HG02943 (cell line): ENCODE results near the gene PFDN4.
"Not testable (repeated sequence)": the region's sequence is repeated elsewhere in the genome, so short reads cannot be mapped to it uniquely, and the experiment has no call there.

Experiments
- ATAC-seq: cut with Tn5 transposase; IDR thresholded peaks from one replicate; pipeline ENCODE4 v1.9.1; 2021; ENCODE audit warnings: mild to moderate bottlenecking, low read depth, moderate library complexity; ENCODE audit not compliant: unreplicated experiment

PFDN4 gene

DNA sequence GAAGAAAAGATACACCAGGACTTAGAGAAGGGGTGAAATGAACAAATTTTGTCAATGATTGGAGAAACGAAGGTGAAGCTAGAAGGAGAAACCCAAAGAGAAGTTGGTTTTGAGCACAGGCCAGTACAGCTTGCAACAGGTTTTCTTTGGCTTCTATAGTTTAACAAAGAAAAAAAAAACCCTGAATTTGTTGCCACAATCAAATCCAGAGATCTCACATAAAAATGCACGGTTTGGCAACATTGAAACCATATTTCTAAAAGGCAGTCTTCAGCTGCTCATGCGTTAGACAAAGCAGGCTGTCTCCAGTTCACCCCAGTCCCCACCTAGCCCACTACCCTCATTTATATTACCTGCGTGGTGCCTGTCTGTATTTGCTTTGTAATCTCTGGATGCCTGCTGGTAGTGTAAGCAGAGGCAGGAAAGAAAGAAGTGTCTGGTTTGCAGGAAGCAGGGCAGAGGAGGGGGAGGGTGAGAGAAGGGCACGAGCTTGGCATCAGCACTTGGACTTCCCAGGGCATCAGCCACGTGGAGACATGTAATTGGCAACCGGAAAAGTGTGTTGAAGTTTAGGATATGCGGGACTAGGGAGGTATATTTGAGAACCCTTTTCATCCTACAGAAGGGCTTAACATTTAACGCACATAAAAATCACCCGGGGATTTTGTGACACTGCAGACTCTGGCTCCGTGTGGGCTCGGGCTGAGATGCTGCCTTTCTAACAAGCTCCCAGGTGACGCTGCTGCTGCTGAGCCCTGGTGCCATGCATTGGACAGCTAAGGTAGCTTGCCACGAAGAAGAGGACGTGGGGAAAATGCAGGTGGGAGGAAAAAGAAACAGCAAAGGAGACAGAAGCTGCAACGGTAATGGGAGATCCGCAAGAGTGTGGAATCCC, 14.4 kb downstream of the PFDN4 start:
- no peak for ATAC-seq

DNA sequence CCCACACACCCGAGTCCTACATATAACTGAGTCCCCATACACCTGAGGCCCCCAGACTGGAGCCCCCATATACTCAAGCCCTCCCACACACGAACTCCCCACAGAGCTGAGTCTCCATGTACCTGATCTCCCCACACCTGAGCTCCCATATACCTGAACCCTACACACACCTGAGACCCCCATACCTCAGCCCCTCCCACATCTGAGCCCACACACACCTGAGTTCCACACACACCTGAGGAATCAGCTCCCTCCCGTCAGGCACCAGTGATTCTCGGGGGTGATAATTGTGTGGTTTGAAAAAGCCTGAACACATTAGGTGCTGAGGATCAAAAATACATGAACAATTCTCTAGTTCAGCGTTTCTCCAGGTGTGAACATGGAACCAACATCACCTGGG, 15.4 kb downstream of the PFDN4 start:
- no peak for ATAC-seq

DNA sequence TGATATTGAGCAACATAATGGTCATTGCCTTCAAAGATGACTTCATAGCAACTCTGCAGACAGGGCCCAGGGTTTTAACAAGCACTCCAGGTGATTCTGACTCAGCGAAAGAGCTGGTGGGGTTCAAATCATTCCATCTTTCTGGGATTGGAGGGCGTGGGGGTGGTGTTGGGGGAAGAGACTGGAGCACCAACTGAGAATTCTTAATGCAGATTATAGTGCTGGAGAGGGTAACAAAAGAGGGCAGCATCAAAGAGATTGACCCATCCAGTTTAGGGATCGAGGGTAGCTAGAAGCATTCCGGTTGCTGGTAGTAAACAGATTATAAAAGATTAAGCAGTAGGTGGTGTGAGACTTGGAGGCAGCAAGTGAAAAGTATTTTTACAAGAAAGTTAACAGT, 15.9 kb downstream of the PFDN4 start:
- no peak for ATAC-seq

DNA sequence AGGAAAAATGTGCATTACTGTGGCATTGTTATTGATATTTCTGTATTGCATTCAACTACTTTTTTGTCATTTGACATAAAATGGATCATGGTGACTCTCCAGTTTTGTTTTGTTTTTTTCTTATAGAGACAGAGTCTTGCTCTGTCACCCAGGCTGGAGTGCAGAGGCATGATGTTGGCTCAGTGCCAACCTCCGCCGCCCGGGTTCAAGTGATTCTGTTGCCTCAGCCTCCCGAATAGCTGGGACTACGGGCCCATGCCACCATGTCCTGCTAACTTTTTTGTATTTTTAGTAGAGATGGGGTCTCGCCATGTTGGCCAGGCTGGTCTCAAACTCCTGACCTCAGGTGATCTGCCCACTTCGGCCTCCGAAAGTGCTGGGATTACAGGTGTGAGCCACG, 16.8 kb downstream of the PFDN4 start:
- not testable (repeated sequence) for ATAC-seq

DNA sequence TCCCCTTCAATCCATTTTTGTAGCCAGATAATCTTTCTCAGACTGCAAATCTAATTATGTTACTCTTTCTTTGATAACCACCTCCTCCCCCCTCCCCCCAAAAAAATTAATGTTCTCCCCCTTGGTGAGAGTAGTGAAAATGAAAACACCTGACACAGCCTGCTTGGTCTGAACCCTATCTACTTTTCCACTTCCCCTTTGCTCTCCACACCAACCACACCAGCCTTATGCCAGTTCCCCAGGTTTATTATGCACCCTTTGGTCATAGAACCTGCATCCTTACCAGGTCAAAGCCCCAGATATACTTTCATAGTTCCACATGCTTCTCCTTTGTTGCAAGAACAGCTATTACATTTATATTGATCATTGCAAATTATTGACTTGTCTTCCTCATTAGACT, 19.4 kb downstream of the PFDN4 start:
- ATAC-seq, result peak; percentile 90

DNA sequence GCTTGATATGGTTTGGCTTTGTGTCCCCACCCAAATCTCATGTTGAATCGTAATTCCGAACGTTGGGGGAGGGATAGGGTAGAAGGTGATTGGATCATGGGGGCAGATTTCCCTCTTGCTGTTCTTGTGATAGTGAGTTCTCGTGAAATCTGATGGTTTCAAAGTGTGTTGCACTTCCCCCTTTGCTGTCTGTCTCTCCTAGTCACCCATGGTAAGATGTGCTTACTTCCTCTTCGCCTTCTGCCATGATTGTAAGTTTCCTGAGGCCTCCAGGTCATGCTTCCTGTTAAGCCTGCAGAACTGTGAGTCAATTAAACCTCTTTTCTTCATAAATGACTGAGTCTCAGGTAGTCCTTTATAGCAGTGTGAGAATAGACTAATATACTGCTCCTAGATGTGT, 19.9 kb downstream of the PFDN4 start:
- ATAC-seq, result no peak

DNA sequence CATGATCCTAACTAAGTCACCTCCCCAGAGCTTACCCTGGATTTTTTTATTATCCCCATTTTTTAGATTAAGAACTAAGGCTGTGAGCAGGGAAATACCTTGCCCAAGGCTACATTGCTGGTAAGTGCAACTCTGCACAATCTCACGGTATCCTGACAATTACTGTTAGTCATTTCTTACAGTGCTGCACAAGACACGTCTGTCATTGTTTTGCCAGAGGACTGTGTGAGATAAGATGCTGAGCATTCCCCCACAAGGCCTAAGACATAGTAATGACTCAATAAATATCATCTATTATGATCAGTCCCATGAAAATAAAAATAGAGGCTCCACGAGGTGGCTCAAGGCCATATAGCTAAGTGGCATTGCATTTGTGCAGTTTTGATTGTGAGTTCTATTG, 21.0 kb downstream of the PFDN4 start:
- ATAC-seq, result no peak

DNA sequence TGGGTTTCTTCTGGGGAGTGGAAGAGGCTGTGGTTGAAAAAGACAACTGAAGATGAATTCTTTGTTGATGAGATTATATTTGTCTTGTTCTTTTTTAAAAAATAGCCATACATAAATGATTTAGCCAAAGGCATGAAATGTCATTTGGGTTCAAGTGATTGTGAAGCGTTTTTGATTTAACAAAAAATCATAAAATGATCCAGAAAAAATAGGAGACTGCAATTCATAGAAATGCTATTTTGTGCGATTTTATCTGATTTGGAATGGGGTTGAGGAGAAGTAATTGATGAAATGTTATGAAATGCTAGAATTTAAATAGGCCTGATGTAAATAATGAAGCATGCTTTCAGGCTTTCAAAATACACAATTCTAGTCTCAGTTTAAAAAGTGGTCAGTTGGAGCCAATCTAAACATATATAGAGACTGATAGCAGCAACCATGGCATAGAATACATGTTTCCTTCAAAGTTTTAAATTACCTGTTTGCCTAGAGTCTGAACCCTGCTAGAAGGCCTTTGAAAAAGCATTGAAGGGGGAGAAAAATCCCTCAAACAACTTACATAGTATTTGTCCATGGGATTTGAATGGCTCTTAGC, 21.8 kb downstream of the PFDN4 start:
- no peak for ATAC-seq

DNA sequence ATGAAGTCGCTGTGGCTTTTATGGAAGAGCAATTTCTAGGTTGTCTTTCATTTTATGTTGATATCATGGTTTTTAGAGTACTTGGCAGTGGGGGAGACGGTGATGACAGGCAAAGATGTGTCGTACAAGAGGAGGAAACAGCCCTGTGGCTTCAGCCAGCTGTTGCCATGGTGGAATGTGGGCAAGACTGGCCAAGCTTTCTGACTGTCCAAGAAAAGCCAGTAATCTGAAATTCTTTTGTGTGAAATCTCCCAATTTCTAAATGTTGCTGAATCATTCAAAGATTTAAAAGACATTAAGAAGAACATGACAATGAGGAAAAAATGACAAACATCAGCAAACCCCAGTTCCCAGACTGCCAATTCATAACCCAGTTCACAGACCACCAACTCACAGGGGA, 23.1 kb downstream of the PFDN4 start:
- no peak for ATAC-seq

DNA sequence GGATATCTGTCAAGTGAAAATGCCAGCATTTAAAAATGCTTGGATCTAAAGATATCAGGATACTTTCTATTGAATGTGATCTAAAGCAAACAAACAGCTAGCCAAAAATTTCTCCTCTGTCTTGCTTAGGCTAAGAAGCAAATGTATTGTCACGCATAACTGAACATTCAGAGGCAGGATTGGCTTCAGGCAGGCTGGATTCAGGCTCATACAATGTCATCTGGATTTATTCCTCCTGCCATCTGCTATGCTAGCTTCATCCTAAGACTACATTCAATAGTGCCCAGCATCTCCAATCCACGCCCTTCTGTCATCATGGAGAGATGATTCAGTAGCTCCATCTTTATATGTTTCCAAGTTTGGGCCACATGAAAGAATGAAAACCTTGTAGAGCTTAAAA, 27.1 kb downstream of the PFDN4 start:
- ATAC-seq, result no peak

DNA sequence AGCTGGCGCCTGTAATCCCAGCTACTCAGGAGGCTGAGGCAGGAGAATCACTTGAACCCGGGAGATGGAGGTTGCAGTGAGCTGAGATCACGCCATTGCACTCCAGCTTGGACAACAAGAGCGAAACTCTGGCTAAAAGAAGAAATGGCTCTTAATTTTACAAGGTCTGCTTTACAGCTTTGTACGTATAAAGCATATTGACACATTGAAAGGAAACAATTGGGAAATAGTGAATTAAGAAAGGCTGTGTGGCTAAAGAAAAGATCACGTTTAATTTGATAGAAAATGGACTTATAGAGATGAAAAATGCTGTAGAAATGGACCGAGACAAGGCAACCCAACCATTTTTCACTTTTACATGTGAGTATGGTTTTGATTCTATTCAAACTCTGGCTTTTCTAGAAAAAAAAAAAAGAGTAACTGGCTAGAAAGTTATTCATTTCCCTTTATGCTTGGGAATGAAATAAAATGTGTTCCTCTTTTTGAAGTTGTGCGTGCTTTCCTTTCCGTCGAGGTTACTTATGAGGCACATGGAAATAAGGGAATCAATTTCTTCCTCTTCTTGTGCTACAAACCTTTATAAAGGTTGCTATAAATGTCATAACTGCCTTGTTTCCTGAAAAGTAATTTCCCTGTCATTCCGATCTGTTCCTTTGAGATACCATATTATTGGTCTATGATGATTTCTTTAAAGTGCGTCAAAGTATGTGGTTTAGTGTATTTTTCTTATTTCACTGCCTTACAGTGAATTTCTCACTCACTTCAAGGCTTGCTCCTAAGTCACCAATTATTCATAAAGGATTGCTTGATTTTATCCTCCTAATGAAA, 29.4 kb downstream of the PFDN4 start:
- ATAC-seq, result no peak

DNA sequence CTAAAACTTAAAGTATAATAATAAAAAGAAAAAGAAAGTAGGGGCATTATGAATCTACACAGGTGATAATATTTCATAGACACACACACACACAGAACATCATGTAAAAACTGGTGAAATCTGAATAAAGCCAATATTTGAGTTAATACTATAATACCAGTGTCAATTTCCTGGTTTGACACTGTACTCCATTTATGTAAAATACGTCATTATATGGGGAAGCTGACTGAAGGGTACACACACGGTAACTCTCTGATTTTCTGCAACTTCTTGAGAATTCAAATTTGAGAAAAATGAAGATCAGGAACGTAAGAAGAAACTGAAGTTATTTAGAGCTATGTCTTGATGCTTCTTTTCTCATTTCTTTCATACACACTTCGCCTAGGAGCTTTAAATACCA, 36.2 kb downstream of the PFDN4 start:
- ATAC-seq, result no peak

DNA sequence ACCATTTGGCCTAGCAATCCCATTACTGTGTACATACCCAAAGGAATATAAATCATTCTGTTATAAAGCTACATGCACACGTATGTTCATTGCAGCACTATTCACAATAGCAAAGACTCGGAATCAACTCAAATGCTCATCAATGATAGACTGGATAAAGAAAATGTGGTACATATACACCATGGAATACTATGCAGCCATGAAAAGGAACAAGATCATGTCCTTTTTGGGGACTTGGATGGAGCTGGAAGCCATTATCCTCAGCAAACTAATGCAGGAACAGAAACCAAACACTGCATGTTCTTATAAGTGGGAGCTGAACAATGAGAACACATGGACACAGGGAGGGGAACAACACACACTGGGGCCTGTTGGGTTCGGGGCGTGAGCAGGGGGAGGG, 40.8 kb downstream of the PFDN4 start:
- ATAC-seq, result not testable (repeated sequence)

DNA sequence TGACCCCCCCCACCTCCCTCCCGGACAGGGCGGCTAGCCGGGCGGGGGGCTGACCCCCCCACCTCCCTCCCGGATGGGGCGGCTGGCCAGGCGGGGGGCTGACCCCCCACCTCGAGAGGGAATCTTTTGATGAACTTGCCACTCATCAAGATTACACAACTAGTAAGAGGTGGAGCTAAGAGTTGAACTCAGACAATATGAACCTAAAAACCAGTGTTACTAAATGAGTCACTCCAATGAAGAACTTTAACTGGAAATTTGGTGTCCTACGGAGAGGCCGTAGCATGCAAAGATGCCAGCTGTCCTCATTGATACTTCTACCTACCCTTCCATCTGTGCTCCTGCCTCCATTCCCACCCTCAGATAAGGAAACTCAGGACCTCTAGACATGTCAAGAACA, 42.8 kb downstream of the PFDN4 start:
- ATAC-seq, result no peak

DNA sequence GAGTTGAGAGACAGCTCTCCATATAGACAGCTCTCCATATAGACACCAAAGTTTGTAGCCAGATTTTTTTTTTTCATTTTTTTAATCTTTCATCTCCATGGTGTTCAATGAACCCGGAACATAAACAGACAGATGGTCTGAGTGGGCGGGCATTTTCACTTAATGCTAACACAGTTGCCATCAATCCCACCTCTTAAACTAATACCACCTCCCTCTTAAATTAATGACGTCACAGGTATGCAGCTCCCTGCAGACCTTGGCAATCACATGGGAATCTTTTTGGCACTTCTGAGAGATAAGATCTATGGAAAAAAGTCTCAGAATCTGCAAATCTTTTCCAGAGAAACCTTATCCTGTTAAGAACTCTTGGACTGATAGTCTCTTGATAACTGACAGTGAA, 43.2 kb downstream of the PFDN4 start:
- ATAC-seq, result no peak

DNA sequence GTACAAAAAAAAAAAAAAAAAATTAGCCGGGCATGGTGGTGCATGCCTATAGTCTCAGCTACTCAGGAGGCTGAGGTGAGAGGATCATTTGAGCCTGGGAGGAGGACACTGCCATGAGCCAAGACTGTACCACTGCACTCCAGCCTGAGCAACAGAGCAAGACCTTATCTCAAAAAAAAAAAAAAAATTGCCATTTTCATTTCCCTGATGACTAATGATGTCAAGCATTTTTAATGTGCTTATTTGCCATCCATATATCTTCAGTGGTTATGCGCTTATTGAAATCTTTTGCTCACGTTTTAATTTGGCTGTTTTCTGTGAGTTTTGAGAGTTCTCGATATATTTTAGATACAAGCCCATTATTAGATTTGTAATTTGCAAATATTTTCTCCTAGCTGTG, 46.7 kb downstream of the PFDN4 start:
- no peak for ATAC-seq

DNA sequence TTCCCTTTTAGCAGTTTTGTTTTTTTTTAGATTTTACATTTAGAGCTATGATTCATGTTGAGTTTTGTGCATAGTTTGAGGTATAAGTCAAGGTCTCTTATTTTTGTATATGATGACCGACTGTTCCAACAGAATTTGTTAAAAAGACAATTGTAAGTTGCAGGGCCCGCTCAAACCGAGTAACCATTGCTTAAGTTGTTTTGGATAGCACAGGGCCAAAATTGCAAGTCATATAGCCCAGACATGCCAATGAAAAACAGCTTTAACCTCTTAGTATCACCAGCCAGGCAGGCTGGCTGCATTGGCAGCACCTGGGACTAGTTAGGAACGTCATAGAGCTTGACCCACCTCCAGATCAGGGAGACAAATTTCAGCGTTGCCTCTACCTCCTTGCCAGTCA, 47.3 kb downstream of the PFDN4 start:
- no peak for ATAC-seq

DNA sequence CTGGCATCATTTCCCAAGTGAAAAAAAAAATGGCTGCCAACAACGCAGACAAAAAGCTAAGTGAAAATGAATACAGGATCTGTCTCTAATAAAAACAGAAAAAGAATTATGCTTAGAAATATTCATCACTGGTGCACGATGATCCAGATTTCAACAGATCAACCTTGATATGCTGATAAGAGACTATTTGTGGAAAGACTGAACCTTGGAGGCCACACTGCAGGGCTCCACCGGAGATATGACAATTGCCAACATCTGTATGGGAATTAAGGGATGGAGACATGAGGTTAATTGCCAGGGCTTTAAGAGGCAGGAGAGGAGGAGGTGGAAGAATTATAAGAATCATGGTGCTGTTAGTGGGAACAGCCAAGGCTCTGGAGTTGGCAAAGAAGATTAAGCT, 48.3 kb downstream of the PFDN4 start:
- no peak for ATAC-seq

DNA sequence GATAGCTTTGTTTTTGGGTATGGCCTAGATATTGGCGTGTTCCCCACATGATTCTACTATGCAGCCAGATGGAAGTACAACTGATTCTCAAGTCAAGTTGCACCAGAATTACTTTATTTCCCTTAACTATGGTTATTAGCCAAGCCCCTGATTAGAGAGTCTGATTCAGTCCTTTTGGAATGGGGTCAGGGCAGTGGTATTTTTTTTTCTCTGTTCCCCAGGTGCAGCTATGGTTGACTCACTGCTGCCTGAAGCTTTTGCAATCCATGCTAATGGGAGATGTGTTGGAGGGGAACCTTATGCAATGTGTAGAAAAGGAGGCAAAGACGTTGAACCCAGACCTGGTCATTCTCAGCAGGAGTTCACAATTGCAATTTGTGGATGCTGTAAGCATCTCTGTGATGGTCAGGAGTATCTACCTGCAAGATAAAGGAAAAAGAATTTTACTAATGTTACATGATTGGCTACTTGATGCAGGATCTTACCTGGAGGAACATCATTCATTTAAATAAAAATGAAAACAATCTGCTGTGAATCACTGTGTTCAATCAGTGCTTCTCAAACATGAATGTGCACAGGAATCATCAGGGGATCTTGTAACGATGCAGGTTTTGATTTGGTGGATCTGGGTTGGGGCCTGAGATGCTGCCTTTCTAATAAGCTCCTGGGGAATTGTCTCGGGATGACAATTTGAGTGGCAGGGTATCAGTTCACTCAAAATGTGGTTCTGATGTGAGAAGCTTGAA, 49.4 kb downstream of the PFDN4 start:
- ATAC-seq, result no peak

DNA sequence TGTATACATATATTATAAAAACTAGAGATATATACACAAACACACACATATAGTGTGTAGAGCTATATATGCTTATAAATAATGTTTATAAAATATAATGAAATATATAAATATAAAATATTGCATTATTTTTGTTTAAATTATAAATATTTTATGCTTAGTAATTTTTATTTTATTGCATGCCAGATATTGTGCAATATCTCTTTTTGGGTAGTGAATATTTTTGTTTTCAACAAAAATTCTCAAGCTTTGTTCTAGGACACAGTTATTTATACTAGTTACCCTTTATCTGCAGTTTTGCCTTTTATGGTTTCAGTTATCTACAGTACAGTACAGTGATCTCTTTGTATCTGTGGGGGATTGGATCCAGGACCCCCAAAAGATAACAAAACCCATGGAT, 52.2 kb downstream of the PFDN4 start:
- no peak for ATAC-seq

DNA sequence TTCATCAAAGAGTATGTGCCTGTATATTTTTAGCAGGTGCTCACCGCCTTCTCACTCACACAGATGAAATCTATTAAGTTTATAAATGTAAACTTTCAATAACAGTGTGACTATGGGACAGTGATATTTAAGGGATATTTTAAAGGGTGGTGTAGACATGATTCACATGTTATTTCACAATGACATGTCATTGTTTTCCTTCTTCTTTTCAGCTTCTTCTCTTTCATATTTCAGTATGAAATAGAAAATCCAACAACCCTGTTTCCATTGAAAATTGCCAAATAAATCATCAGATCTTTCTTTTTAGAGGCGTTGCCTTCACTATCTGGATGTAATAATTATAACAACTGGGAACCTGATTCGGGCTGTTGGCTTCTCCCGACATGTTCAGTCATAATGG, 54.8 kb downstream of the PFDN4 start:
- ATAC-seq, result no peak
